HL-60 (cell line): ENCODE data around the gene SNAPC3.

ENCODE experiments used
- DNase-seq, 2 experiments: peaks; one replicate each; pipeline ENCODE4 v3.0.0-alpha.2; 2010 to 2020; ENCODE audit warnings: low read depth in 1 of 2, low spot score in 1 of 2
- H3K27ac ChIP-seq: fragments of 250-450 bp; sonication (Bioruptor Pico); replicated peaks from 2 replicates; pipeline ENCODE4 v1.5.1; 2020; ENCODE audit warnings: mild to moderate bottlenecking, moderate library complexity
- H3K27me3 ChIP-seq: fragments of 250-450 bp; sonication (Bioruptor Pico); 2 replicates; pipeline ENCODE4 v1.5.1; 2021; ENCODE audit warnings: mild to moderate bottlenecking, moderate library complexity; ENCODE audit not compliant: insufficient read depth, poor library complexity, severe bottlenecking
- H3K4me3 ChIP-seq: replicated peaks from 2 replicates; pipeline ENCODE4 v1.5.1; 2011; ENCODE audit warnings: mild to moderate bottlenecking, control low read depth, low read length; ENCODE audit not compliant: insufficient read depth
- CTCF ChIP-seq: IDR thresholded peaks from one replicate; pipeline ENCODE4 v1.5.1; 2011; ENCODE audit warnings: low read length, control low read depth, inconsistent platforms; ENCODE audit not compliant: insufficient read depth
- GABPA ChIP-seq: IDR thresholded peaks from 2 replicates; pipeline ENCODE4 v1.6.1; 2012; ENCODE audit warnings: low read depth
- POLR2AphosphoS5 ChIP-seq: IDR thresholded peaks from 2 replicates; pipeline ENCODE4 v1.6.1; 2012; ENCODE audit warnings: low read depth
- REST ChIP-seq: IDR thresholded peaks from 2 replicates; pipeline ENCODE4 v1.6.1; 2012; ENCODE audit warnings: low read depth; ENCODE audit not compliant: insufficient replicate concordance
- SPI1 ChIP-seq: IDR thresholded peaks from 2 replicates; pipeline ENCODE4 v1.6.1; 2012; ENCODE audit warnings: low read depth, mild to moderate bottlenecking, borderline replicate concordance

Gene SNAPC3

GRCh38 chr9:15389173-15389572 is 33.5 kb upstream of the SNAPC3 start:
- H3K27ac ChIP-seq: no peak overlapping the region
- DNase-seq: no peak
- TF ChIP-seq CTCF (no peak), GABPA (no peak), SPI1 (no peak), REST (no peak), POLR2AphosphoS5 (no peak)
- H3K4me3 ChIP-seq: no peak overlapping the region
- no peaks in the 10 kb centered on the region for H3K27me3 ChIP-seq

GRCh38 chr9:15389631-15390030 is 33.0 kb upstream of the SNAPC3 start:
- Histone ChIP-seq H3K4me3 (no peak overlapping the region), H3K27ac (no peak overlapping the region), H3K27me3 (no peaks in the 10 kb centered on the region)
- TF ChIP-seq REST: no peak
- no peak for DNase-seq

GRCh38 chr9:15390201-15390600 is 32.5 kb upstream of the SNAPC3 start:
- Histone ChIP-seq H3K4me3 (no peak overlapping the region), H3K27ac (no peak overlapping the region), H3K27me3 (no peaks in the 10 kb centered on the region)
- TF ChIP-seq REST (no peak), CTCF (no peak), GABPA (no peak), SPI1 (no peak)
- no peak for DNase-seq

- no peak for DNase-seq
- no peak for TF ChIP-seq POLR2AphosphoS5
- no peak for TF ChIP-seq GABPA
- no peak for TF ChIP-seq REST
- TF ChIP-seq SPI1: no peak
- no peak for TF ChIP-seq CTCF
- H3K27ac ChIP-seq: no peak overlapping the region
- no peak overlapping the region for H3K4me3 ChIP-seq
- H3K27me3 ChIP-seq: no peaks in the 10 kb centered on the region
Observed at GRCh38 chr9:15392363-15392762, 30.3 kb upstream of the SNAPC3 start.
